HG02571 (cell line): ENCODE results near the gene TAGLN3.

Experiments used
- ATAC-seq: cut with Tn5 transposase; IDR thresholded peaks from one replicate; pipeline ENCODE4 v1.9.1; 2021; ENCODE audit warnings: mild to moderate bottlenecking, moderate library complexity; ENCODE audit not compliant: unreplicated experiment

TAGLN3 gene

DNA sequence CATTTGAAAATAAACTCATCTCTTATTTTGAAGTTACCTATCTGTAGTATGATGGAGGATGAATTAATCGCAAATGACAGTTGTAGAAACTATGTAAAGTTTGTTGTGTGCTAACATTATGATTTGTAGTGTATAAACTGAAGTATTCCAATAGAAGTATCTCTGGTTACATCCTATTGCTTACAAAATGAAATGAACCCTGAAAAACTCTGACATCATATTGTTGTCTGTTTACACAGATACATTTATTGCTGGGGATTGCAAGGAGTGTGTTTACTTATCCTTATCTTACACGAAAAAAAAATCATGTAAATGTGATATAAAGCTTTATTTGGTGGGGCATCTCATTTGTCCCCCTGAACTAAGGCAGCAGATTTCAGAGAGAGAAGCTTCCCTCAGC is 22.5 kb upstream of the TAGLN3 start:
- ATAC-seq: no peak

DNA sequence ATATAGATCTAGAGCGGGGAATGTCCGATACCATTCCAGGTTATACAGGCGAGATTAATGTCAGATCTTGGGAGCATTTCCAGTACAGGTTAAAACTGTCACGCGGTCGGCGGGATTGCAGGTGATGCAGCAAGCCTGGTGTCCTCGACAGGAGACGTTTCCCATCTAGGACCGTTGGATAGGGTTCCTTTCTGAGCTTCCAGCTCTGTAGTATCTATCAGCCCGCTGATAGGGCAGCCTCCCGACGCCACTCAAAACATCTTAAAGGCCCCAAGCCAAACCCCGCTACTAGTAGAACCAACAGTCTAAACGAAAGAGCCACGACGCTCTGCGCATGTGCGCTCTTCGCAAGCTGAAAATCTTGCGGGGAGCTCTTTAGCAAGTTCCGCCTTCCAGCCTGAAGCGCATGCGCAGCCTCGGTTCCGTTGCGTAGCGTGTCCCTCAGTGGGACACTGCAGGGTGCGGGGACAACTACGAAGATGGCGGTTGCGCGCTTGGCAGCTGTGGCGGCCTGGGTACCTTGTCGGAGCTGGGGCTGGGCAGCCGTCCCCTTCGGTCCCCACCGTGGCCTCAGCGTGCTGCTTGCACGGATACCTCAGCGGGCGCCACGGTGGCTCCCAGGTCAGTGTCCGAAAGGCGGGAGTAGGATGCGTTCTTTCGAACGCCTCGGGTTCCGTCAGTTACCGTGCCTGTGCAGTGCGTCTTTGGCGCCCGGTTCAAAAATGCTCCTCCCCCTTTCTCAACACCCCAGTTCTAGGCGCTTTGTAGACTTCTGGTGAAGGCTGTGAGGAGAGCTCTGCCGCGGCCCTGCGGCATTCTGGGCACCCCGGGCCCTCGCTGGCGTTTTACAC is 19.9 kb upstream of the TAGLN3 start, which contains the start of gene ABHD10:
TSS of gene ABHD10 (plus strand) at position 444 of the 851 bp plus-strand sequence. CDS start at position 480, 36 bp downstream.
- peak; percentile 96 for ATAC-seq

DNA sequence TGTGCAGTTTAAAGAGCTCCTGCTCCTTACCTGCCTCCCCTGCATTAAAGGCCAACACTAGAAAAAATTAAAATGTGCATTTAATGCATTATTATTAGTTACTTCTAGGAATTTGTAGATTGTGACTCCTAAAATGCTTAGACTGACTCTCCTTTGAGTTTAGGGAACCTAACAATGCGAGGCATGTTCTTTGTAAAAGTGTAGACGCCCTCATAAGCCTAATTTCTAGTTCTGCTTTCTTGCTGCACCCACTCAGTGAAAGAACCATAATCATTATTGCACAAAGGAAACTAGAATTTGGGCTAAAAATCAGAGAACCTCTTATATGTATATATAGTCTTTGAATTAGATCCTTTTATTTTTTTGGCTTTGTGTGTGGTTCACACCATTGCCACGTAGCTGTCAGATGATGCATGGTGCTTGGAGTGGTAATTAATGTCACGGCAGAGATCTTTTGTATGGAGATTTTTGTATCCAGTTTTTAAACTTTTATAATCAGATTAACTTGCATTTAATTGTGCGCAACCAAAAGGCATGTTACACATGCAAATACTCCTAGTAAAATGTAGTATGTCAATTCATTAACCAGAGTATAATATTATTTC is 19.2 kb upstream of the TAGLN3 start:
- peak; percentile 33 for ATAC-seq

DNA sequence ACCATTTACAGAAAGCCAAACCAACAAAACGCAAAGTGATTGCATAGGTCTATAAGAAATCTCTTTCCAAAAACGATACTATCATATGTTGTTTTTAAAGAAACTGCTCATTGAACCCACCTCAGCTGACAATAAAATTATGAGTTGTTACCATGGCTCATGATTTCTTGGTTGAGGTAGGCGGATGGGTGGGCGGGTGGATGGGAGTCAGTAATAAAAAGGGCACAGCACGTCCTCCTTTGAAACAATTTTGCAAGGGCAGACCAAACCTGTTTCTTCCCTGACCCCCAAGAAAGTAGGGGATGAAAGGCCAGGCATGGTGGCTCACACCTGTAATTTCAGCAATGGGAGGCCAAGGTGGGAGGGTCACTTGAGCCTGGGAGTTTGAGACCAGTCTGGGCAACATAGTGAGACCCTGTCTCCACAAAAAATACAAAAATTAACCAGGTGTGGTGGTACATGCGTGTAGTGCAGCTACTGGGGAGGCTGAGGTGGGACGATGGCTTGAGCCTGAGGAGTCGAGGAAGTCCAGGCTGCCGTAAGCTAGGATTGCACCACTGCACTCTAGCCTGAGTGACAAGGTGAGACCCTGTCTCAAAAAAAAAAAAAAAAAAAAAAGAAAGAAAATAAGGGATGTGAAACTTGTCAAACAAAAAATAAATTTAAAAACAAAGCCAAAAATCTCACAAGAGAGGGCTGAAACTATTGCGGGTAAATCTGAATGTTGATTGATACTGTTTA is 17.8 kb upstream of the TAGLN3 start:
- no peak for ATAC-seq

DNA sequence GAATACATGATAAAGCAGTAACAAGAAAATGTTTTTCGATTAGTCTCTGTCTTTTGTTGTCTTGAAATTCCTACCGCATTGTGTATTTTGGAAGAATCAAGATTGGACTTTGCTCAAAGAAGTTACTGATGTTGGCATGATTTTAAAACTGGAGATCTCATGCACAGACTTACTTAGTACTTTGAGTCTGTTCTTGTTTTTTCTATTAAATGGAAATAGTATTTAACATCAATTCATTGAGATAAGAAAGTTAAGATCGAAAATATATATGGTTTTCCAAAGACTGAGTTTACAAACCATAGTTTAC is 17.3 kb upstream of the TAGLN3 start:
- no peak for ATAC-seq

DNA sequence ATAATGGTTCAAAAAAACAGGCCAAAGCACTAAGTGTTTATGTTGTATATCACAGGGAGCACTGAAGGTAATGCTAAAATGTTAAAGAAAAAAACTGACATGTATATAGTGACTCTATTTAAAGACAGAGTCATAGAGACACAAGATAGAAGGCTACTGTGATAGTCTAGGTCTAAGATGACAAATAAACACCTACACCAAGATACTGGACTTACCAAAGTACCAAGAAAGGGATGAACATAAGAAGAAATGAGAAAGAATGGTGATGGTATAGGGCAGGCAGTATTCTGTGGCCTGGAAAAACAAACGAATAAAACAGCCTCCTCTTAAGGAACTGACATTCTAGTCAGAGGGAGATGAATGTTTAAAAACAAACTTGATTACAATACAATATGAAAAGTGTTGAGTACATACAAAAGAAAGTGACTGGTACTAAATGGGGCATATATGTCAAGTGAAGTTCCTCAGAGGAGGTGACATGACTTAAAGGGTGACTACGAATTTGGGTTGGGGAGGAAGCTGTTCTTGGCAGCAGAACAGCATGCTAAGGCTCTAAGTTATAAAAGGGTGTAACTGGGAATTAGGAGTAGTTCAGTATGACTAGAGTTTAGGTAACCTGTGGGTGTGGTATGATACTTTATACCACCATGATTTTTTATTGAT is 14.0 kb upstream of the TAGLN3 start:
- no peak for ATAC-seq

DNA sequence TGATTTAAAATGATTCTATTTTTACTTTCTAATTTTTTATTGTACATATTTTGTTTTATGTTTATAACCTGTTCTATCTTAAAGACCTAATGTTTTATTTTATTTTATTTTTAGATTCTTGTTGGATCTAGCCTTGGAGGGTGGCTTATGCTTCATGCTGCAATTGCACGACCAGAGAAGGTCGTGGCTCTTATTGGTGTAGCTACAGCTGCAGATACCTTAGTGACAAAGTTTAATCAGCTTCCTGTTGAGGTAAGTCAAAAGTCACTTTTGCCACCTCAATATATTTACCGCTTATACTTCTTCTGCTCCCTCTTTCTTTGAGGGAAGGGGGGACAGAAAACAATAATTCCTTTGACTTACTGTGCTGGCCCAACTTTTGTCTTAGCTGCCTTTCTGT is 11.9 kb upstream of the TAGLN3 start:
- ATAC-seq: no peak

DNA sequence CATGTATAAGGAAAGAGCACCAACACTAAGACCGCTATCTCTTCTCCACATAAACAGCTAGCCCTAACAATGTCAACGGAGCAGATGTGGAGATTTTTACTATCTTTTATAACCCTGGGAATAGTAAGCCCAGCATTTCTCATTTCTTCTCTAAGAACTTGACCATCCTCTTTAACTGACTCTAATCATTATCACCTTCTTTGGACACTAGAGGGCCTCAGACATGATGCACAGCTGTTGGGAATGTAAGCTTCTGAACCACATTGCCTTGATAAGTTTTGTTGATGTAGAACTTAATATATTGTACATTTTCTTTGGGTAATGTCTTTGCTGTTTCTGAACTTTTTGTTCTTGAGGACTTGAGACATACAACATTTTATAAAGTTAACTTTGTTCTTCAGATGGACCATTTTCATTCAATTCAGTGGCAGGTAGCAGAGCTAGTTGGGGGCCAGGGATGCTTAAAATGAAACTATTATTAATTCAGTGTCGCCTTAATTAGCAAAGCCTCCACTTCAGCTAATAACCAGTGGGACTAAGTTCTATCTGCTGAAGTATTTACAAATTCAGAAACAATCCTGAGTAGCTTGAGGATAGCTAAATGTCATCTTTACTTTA is 9.6 kb upstream of the TAGLN3 start:
- peak; percentile 93 for ATAC-seq

DNA sequence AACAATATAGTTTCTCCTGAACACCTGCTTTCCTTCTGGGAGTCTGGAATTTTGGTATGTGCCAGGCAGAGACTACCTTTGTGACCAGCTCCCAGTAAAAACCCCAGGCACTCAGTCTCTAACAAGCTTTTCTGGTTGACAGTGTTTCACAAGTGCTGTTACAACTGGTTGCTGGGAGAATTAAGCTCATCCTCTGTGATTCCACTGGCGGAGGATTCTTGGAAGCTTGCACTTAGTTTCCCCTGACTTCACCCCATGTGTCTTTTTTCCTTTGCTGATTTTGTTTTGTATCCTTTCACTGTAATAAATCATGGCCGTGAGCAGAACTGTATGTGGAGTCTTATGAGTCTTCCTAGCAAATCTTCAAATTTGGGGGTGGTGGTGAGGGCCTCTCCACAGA is 5.7 kb upstream of the TAGLN3 start:
- no peak for ATAC-seq

DNA sequence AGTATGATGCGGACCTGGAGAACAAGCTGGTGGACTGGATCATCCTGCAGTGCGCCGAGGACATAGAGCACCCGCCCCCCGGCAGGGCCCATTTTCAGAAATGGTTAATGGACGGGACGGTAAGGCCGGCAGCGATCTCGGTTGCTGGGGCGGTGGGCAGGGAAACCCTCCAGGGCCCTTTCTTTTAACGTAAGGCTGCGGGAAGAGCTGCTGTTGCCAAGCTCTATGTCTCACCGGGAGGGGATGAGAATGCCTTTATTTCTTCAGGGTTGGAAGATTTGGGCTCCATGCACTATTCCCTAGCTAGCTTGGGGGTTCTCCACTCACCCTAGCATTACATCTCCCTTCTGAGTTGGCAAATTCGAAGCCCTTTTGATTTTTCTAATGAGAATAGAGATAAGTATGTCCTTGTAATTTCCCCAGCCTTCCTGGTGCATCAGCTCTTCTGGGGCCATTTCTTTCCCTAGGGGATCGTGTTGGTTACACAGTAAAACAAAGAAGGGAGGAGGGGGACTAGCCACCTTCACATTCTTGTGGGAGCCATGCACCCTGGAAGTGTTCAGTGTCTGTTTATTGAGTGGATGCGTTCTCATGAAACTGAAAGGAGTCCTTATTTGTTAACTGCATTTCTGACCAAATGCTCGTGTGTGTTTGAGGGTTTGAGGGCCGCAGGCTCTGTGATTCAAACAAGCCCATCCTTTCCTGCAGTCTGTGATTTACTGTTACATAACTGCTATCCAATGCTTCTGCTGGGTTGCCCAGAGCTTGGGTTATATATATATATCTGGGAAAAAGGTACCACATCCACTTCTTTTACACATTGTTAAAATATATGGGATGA is 982 bp downstream of the TAGLN3 start:
- ATAC-seq: no peak

DNA sequence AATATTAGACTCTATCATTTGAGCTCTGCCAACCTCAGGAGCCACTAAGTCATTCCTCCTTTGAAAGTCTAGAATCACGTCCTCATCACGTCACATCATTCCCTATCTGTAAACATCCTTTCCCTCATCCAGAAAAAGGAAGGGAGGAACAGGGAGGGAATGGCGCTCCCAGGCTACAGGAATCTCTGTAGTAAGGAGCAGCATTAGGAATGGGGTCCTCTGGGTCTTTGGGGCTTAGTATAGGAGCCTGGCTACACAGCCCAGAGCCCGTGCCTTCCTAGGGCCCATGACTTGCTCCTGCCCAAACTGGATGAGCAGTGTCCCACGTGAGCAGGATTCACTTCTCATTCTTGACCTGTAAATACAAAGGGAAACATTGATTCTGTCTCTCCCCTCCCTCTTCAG is 1.6 kb downstream of the TAGLN3 start:
- ATAC-seq: no peak

DNA sequence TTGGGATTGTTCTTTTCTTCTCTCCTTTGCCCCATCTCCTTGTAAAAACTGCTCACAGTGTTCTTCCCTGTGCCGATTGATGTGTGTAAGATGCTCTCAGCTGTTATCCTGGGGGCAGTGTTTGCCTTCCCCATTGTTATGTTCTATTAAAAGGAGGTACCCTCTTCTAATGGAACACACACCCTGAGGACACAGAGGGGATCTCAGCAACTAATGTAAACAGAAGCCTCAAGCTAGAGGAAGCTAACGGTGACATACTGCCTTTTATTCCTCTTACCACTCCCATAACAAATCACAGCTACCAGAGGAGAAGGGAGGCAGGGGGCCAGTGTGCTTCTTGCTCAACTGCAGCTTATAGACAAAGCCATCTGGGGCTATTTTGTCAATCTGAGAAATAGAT is 2.2 kb downstream of the TAGLN3 start:
- ATAC-seq: no peak

DNA sequence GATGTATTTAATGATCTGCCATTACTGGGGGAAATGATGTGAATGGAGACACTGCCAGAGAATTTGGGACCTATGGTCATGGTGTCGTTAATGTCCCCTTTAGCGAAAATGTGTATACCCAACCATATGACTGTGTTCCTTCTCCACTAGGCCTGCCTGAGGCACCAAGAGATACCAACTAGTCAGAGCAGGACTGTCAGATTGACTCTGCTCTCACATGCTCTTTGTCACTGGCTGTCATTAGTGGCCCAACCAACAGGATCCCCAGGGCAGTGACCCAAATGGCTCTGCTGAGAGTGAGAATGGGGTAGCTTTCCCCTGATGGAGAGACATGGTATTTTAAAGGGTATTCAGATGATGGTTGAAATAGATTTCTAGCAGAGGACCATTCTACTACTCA is 2.8 kb downstream of the TAGLN3 start:
- no peak for ATAC-seq

DNA sequence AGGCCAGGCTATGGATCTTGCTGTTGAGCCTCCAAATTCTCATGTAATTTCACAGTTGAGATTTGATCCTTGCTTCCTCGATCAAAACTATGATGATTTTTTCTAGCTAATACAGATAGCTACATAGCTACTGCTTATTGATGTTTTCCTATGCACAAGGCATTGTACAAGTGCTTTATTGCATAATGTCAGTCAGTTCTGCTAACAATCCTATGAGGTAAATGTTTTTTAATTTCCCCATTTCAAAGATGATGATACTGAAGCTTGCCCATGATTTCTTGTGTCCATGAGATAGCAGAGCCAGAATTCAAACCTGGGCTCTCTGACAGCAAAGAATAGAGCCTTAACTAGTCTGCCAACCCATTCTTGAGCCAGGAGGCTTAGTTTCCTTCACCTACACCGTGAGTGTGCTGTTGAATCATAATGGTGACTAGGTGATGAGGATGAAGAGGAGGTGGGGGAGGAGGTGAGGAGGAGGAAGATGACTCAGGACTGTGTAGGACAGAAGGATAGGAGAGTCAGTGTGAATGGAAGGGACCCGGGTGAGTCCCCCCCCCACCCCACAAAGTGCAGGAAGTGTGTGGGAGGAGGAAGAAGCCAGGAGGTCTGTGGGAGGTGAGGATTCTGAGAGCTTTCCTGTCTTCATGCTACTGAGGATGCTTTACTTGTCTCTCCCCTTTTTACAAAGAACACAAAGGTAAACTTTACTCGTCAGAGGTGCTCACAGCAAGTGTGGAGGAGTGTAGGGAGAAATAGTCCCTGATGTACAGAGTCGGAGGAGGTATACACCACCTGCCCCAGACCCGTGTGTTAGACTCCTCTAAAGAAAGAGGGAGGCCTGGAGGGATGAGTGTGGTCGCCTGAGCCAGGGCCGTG is 3.6 kb downstream of the TAGLN3 start:
- no peak for ATAC-seq

DNA sequence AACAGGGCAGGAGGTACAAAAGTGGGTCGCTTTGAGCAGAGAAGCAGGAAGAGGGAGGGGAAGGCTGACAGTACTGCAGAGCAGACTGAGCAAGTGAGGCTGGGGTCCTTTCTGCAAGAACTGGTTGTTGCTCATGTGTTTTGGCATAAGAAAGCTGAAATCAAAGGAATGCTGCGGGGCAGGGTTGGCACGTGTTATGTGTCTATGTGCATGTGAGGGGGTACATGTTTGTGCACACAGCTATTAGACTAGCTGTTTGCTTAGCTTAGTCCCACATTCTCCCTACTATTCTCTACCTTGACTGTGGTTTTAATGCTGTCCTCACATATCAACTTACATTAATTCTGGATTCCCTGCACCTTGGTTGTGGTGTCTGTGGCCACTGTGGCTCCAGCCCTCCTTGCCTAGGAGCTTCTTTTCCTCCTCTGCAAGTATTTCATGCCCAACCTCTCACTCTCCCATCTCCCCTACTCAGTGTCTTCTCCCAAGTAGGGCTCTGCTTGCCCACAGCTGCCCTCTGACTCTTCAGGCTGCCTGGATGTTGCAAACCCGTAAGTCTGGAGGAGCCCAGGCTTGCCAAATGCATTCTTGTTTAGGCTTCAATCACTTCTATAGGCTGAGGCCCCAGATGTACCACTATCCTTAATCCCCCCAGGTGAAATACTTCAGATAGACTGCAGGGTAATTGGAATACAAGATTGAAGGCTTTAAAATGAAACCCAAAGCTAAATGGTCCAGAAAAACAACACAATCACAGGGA is 4.8 kb downstream of the TAGLN3 start:
- no peak for ATAC-seq

DNA sequence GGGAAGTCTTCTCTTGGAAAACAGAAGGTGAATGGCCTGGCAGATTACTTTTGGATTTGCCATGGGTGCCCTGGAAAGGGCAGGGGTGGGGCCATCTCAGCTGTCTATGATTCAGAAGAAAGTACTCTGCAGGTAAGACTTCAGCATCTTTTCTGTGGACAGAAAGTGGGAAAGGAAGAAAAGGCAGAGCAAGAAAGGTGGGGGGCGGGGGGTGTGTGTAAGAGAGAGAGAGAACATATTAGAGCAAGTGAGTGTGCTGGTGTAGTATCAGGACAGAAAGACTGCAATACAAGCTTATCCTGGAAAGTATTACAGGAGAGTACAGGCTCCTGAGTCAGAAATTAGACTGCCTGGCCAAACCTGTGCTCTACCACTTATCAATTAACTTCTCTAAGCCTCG is 5.5 kb downstream of the TAGLN3 start:
- ATAC-seq: no peak

DNA sequence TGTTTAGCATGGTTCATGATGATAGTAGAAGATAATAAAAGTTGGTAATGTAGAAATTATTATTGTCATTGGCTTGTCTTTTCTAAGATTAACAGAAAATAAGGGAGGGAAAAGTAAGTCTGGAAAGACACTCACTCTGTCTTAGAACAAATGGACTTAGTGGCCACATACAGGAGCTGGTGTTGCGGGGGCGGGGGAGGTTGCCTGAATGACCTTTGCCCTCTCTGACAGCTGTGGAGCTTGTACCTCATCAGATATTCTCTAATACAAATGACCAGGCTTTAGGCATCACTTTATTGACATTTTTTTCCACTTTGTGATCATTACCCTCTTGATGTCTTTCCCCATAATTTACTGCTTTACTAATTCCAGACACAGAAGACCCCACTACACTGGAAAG is 5.9 kb downstream of the TAGLN3 start:
- ATAC-seq: no peak

DNA sequence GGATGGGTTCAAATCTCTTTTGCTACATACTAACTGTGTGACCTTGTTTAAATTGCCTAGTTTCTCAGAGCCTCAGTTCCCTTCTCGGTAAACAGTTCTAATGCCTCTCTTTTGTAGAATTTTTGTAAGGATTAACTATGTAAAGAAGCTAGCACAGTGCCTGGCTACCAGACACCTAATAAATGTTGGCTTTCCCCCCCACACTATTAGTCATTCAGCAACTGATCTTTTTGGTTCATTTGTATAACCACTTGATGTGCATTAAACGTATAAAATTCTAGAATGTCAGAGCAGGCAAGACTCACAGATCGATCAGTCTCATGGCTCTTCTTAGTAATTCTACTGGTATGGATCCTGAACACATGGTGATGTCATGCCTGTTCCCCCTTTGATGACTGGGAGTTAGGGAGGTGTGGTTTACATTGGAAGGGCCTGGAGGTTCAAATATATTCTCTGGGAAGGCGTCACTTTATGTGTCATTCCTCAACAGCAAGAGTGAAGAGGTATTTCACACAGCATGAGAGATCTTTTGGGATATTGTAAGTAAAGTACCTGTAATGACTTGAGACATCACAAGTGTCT is 6.5 kb downstream of the TAGLN3 start:
- ATAC-seq: no peak
